ENCODE data around the gene NAPG. TPM values are rescaled to one million over a fixed set of nuclear protein-coding genes. Genes with fewer than 3 reads are reported as not detected.

Gene NAPG
- total RNA-seq, 4 donors from 2014 or later: 47.5 to 56.4 (median 53.1) TPM

DNA sequence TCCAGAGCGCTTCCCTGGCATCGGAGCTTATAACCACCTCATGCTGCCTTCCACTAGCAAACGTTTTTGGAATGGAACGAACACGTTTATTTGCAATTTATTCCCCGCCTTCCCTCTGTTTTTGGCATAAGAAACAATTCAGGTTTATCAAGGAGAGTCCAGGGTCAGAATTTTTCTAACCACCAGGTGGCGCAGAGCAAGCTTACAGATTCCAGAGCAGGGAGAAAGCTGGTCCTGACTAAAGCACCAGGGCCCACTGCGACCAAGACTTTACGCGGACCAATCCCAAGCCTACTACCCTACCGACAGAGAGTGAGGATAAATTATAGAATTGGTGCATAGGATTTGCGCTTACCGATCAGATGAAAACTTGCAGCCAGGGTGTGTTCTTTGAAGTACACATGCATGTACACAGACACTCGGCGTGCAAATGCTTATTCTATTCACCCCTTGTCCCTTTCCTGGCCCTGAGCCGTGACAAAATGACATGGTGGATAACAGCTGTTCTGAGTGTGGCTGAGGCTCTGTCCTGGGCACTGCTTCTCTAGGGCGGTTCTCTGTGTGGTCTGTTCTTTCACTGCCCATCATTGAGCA is 34.7 kb downstream of the NAPG start:
- DNase-seq: peak; percentile 85 to 88
- peaks cover 9 to 12% of the 10 kb centered on the region in 2 donors for H3K36me3 ChIP-seq
- intact Hi-C loops (cut with DNase I): no loop called here
- H3K27me3 ChIP-seq: no peaks in the 10 kb centered on the region
- H3K4me3 ChIP-seq (replicated peaks in 1 of 3): peak overlapping the region in 1 of 3 donors; percentile 4
- WGBS, 2 donors: 27 to 29% methylated on average over 17 of the region's 17 CpGs
- H3K4me1 ChIP-seq: peaks cover 13 to 17% of the 10 kb centered on the region in 2 donors
- H3K9me3 ChIP-seq: no peaks in the 10 kb centered on the region
- no peak for TF ChIP-seq POLR2A (IDR thresholded peaks at IDR 0.05)
- TF ChIP-seq, protein P1, sequence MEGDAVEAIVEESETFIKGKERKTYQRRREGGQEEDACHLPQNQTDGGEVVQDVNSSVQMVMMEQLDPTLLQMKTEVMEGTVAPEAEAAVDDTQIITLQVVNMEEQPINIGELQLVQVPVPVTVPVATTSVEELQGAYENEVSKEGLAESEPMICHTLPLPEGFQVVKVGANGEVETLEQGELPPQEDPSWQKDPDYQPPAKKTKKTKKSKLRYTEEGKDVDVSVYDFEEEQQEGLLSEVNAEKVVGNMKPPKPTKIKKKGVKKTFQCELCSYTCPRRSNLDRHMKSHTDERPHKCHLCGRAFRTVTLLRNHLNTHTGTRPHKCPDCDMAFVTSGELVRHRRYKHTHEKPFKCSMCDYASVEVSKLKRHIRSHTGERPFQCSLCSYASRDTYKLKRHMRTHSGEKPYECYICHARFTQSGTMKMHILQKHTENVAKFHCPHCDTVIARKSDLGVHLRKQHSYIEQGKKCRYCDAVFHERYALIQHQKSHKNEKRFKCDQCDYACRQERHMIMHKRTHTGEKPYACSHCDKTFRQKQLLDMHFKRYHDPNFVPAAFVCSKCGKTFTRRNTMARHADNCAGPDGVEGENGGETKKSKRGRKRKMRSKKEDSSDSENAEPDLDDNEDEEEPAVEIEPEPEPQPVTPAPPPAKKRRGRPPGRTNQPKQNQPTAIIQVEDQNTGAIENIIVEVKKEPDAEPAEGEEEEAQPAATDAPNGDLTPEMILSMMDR (IDR thresholded peaks at IDR 0.05): peak; percentile 44 to 84 (median 63)
- peak overlapping the region in 1 of 3 donors; percentile 35 for H3K27ac ChIP-seq

DNA sequence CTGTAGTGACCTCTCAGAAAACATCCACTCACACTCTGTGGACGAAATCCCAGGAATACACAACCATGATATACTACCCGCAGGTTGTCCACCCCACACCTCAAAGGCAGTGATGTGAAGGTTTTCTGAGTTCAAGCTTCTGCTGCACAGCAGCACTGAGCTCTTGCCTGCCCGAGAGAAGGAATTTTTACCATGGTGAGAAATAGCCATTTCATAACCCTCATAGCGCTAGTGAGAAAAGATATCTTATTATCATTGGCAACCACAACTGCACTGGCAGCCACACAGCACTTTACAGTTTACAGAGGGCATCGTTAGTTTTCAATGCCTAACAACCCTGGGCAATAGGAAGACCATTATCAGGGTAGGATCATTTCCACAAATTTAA is 36.9 kb downstream of the NAPG start:
- WGBS, 2 donors: 88 to 94% methylated on average over 5 of the region's 5 CpGs
- H3K27me3 ChIP-seq: no peaks in the 10 kb centered on the region
- H3K4me1 ChIP-seq: peaks cover 13 to 17% of the 10 kb centered on the region in 2 donors
- intact Hi-C loops (cut with DNase I): no loop called here
- H3K4me3 ChIP-seq (replicated peaks in 1 of 3): no peak overlapping the region
- no peak for DNase-seq
- TF ChIP-seq, protein P1 (IDR thresholded peaks at IDR 0.05): no peak
- no peak for TF ChIP-seq POLR2A (IDR thresholded peaks at IDR 0.05)
- H3K36me3 ChIP-seq: no peaks in the 10 kb centered on the region
- no peaks in the 10 kb centered on the region for H3K9me3 ChIP-seq
- H3K27ac ChIP-seq: no peak overlapping the region

DNA sequence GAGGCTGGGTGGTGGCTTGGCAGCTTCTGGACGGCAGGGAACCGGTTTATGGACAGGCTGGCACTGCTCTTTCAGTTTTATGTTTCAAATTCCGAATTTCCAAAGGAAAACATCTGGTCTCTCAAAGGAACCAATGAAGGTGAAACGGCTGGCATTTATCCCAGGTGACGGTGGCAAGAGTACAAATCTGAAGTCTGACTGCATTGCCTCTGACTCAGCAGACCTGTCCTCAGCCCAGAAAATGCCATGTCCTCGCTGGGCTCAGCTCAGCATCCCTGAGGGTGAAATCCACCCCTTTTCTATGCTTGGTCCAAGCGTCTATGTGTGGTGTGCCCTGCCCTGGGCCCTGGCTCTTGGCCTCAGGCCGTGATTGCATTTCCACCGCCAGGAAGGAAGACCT is 38.1 kb downstream of the NAPG start:
- Histone ChIP-seq H3K27me3 (no peaks in the 10 kb centered on the region), H3K27ac (peak overlapping the region; percentile 67 to 87 (median 85)), H3K9me3 (no peaks in the 10 kb centered on the region), H3K4me3 (replicated peaks in 1 of 3) (no peak overlapping the region), H3K4me1 (peaks cover 13 to 17% of the 10 kb centered on the region in 2 donors), H3K36me3 (no peaks in the 10 kb centered on the region)
- peak; percentile 92 to 97 for DNase-seq
- intact Hi-C loops (cut with DNase I): no loop called here
- WGBS, 2 donors: 61 to 80% methylated on average over 9 of the region's 9 CpGs
- no peak for TF ChIP-seq POLR2A (IDR thresholded peaks at IDR 0.05)
- TF ChIP-seq, protein P1 (IDR thresholded peaks at IDR 0.05): no peak

DNA sequence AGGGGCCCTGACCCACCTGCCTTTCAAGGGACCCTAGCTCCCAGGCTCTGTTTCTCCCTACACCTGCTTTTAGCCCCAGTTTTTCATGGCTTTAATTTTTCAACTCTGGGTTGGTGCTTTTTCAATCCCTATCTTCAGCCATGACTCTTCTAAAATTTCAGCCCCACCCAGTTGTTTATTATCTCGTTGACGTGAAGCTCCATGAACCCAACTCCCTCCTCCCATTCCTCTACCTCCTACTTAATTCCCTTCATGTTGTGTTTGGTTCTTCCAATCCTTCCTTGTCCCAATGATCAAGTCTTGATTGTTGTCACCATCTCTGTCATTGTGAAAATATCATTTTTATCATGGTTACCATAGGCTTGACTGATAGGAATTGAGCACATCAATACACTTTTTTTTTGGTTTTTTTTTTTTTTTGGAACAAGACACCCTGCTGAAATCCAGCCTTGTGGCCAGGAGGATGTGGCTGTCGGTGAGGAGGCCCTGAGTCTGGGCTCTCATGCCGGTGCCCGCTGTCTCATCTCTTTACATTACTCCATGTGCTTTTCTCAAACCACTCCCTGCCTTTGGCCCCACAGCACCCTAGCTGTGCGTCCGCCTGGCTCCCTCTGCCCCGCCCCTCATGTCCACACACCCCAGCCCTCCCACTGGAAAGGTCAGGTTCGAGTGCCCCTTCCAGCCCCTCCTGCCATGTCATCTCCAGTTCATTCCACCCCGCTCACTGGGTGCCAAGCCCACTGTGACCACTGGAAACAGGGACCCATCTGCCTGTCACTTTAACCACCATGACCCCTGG is 39.3 kb downstream of the NAPG start:
- Histone ChIP-seq H3K4me3 (replicated peaks in 1 of 3) (no peak overlapping the region), H3K9me3 (no peaks in the 10 kb centered on the region), H3K36me3 (no peaks in the 10 kb centered on the region), H3K27ac (peak overlapping the region in 2 of 3 donors; percentile 54 to 67), H3K27me3 (no peaks in the 10 kb centered on the region), H3K4me1 (peaks cover 8 to 12% of the 10 kb centered on the region in 2 donors)
- WGBS, 2 donors: 91 to 93% methylated on average over 10 of the region's 10 CpGs
- intact Hi-C loops (cut with DNase I): no loop called here
- no peak for TF ChIP-seq POLR2A (IDR thresholded peaks at IDR 0.05)
- TF ChIP-seq, protein P1 (IDR thresholded peaks at IDR 0.05): no peak
- no peak for DNase-seq

DNA sequence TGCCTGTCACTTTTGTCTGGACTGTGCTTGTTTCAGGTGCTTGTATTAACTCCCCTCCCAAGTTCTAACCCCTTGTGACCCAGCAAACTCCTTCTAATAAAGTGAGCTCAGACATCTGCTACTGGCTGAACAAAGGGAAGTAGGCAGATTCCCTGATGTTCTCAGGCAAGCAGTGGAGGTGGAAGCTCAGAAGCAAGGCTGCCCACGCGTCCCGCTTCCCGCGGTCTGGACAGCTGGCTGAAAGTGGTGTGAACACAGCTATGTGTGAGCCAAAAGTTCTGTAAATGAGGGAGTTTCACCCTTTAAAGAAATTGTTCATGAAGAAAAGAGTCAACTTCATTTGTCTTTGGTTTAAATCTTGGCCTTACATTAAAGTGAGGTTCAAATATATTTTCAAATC is 40.0 kb downstream of the NAPG start:
- TF ChIP-seq, protein P1 (IDR thresholded peaks at IDR 0.05): no peak
- 88 to 92% methylated on average over 5 of the region's 5 CpGs for WGBS, 2 donors
- DNase-seq: no peak
- Histone ChIP-seq H3K4me1 (peaks cover 6 to 10% of the 10 kb centered on the region in 2 donors), H3K27ac (no peak overlapping the region), H3K9me3 (no peaks in the 10 kb centered on the region), H3K27me3 (no peaks in the 10 kb centered on the region), H3K36me3 (no peaks in the 10 kb centered on the region), H3K4me3 (replicated peaks in 1 of 3) (no peak overlapping the region)
- intact Hi-C loops (cut with DNase I): no loop called here
